IPS DF 6.9 (cell line): Measurements from ENCODE around the gene FOXI3.
"Not testable (repeated sequence)": the region's sequence is repeated elsewhere in the genome, so short reads cannot be mapped to it uniquely, and the experiment has no call there.

Experiments used
- DNase-seq: peaks from one replicate; pipeline ENCODE4 v3.0.0-alpha.2; 2013; ENCODE audit warnings: low read depth, low spot score
- H3K27ac ChIP-seq: one replicate; pipeline ENCODE4 v1.5.1; 2013; ENCODE audit warnings: low read length, control low read depth
- H3K27me3 ChIP-seq: 2 replicates; pipeline ENCODE4 v1.6.1; 2013; ENCODE audit warnings: mild to moderate bottlenecking, low read length; ENCODE audit not compliant: control insufficient read depth, insufficient read depth
- H3K36me3 ChIP-seq: 2 replicates; pipeline ENCODE4 v1.6.1; 2013; ENCODE audit warnings: low read length; ENCODE audit not compliant: control insufficient read depth, insufficient read depth
- H3K4me1 ChIP-seq: 2 replicates; pipeline ENCODE4 v1.6.1; 2013; ENCODE audit warnings: low read length; ENCODE audit not compliant: control insufficient read depth, insufficient read depth
- H3K4me3 ChIP-seq: 2 replicates; pipeline ENCODE4 v1.5.1; 2013; ENCODE audit warnings: mild to moderate bottlenecking, low read length
- H3K9me3 ChIP-seq: 2 replicates; pipeline ENCODE4 v1.6.1; 2013; ENCODE audit warnings: low read length, inconsistent platforms; ENCODE audit not compliant: control insufficient read depth, insufficient read depth
- WGBS: extraction: QIAGEN DNeasy Blood & Tissue Kit; methylation state at CpG from one replicate; pipeline ENCODE4 v1.1.7; 2013; ENCODE audit warnings: mixed read lengths, missing lambda C conversion rate; ENCODE audit not compliant: insufficient read length, insufficient coverage; 5-methylcytosine and 5-hydroxymethylcytosine counted together

The FOXI3 gene

DNA sequence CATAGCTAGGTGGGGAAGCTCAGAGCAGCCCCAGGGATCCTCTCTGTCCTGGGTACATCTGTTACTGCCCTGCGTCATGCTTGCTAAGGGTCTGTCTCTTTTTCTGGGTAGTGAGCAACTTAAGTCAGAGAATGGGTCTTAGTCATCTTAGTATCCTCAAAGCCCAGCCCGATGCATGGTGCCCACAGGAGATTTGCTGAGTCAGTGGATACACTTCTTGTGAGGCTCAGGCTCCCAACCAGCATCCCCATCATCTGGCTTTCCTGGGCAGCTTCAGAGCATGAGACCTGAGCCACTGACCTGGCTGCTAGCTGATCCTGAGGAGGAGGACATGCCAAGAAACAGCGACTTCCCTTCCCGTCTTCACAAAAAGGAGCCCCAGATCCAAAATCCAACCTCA lies 10.0 kb downstream of the FOXI3 start:
- peaks cover 7% of the 10 kb centered on the region; the same call in 1 of the 2 replicates for H3K4me1 ChIP-seq
- WGBS, result no CpG with 5 or more reads among the region's 4 CpGs
- no peaks in the 10 kb centered on the region for H3K27me3 ChIP-seq
- H3K4me3 ChIP-seq, result no peak overlapping the region
- no peak overlapping the region for H3K27ac ChIP-seq
- no peaks in the 10 kb centered on the region for H3K36me3 ChIP-seq
- H3K9me3 ChIP-seq, result no peaks in the 10 kb centered on the region
- DNase-seq, result no peak

DNA sequence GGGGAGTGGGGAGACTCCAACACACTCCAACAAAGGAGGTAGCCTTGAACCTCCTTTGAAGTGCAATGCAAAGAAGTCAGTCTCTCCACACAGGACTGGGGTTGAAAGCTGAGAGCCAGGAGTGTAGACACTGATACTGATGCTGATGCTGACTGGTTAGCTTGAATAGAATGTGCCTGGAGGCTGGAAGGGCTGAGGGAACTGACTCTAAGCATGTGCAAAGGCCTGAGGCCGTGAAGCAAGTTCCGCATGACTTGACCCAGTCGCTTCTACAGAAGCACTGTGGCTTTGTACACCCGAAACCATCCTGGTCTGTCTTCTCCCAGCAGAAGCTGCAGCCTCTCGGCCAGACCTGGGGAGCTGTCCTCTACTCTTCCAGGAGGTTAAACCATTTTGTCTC lies 10.4 kb downstream of the FOXI3 start:
- Histone ChIP-seq H3K9me3 (no peaks in the 10 kb centered on the region), H3K4me1 (peaks cover 7% of the 10 kb centered on the region; the same call in 1 of the 2 replicates), H3K36me3 (no peaks in the 10 kb centered on the region), H3K27ac (no peak overlapping the region), H3K27me3 (no peaks in the 10 kb centered on the region), H3K4me3 (no peak overlapping the region)
- no peak for DNase-seq
- no CpG with 5 or more reads among the region's 5 CpGs for WGBS

DNA sequence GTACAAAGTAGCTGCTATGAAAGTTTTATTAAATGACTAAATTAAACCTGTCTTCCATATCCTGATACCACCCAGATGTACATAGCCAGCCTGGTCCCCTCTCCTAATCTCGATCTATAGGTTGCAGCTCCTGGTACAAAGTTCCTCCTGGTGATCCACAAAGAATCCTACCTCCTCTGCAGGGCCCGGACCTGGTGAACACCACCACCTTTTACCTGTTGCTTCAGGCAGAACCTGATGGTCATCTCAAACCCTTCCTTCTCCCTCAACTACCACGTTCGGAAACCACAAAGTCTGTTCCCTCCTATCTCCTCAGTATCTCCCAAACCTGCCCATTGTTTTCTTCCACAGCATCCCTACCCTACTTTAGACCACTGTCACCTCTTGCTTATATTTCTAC lies 15.5 kb downstream of the FOXI3 start:
- peaks cover 3% of the 10 kb centered on the region; the same call in 1 of the 2 replicates for H3K4me1 ChIP-seq
- DNase-seq, result no peak
- no peak overlapping the region for H3K27ac ChIP-seq
- no peaks in the 10 kb centered on the region for H3K9me3 ChIP-seq
- no peaks in the 10 kb centered on the region for H3K36me3 ChIP-seq
- H3K4me3 ChIP-seq, result no peak overlapping the region
- WGBS, result no CpG with 5 or more reads among the region's 4 CpGs
- H3K27me3 ChIP-seq, result no peaks in the 10 kb centered on the region

DNA sequence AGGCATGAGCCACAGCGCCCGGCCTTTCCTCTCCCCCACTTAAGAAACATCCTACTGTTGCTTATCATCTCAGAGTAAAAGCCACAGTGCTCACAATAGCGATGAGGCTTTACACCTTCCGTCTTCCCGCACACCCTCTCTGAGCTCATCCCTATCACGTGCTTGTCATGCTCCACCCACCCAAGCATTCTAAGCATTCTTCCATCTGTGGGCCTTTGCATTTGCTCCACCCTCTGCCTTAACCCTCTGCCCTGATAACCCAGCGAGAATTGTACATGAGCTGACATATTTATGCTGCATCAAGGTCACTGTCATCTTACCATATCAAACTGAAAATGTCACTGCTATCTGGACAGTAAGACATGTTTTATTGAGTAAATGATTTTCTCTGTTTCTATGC lies 22.6 kb downstream of the FOXI3 start:
- Histone ChIP-seq H3K4me1 (no peaks in the 10 kb centered on the region), H3K4me3 (no peak overlapping the region), H3K27ac (no peak overlapping the region), H3K27me3 (no peaks in the 10 kb centered on the region), H3K9me3 (no peaks in the 10 kb centered on the region), H3K36me3 (no peaks in the 10 kb centered on the region)
- no peak for DNase-seq
- no CpG with 5 or more reads among the region's 7 CpGs for WGBS

DNA sequence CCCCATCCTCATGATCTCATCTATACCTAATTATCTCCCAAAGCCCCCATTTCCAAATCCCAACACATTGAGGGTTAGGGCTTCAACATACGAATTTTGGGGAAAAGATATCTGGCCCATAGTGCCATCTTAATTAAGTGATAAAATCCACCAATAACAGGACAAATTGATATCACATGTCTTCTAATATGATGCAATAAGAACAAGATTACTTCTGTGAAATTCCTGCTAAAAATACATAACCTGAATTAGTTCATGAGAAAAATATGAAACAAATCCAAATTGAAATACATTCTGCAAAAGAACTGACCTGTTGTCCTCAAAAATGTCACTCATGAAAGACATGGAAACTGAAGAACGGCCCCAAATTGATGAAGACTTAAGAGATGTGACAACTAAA lies 28.8 kb downstream of the FOXI3 start:
- DNase-seq, result no peak
- Histone ChIP-seq H3K27me3 (no peaks in the 10 kb centered on the region), H3K4me1 (no peaks in the 10 kb centered on the region), H3K9me3 (no peaks in the 10 kb centered on the region), H3K27ac (no peak overlapping the region), H3K4me3 (no peak overlapping the region), H3K36me3 (no peaks in the 10 kb centered on the region)
- WGBS, result no CpG with 5 or more reads among the region's 2 CpGs

DNA sequence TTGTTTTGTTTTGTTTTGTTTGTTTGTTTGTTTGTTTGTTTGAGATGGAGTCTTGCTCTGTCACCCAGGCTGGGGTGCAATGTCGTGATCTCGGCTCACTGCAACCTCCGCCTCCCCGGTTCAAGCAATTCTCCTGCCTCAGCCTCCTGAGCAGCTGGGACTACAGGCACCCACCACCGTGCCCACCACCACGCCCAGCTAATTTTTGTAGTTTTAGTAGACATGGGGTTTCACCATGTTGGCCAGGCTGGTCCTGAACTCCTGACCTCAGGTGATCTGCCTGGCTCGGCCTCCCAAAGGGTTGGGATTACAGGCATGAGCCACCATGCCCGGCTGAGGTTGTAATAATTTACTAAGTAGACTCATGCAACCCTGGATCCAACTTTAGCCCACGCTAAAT lies 33.4 kb downstream of the FOXI3 start:
- not testable (repeated sequence) for H3K36me3 ChIP-seq, H3K9me3 ChIP-seq, DNase-seq, H3K4me1 ChIP-seq, H3K27me3 ChIP-seq, H3K4me3 ChIP-seq, H3K27ac ChIP-seq
- no CpG with 5 or more reads among the region's 9 CpGs for WGBS

DNA sequence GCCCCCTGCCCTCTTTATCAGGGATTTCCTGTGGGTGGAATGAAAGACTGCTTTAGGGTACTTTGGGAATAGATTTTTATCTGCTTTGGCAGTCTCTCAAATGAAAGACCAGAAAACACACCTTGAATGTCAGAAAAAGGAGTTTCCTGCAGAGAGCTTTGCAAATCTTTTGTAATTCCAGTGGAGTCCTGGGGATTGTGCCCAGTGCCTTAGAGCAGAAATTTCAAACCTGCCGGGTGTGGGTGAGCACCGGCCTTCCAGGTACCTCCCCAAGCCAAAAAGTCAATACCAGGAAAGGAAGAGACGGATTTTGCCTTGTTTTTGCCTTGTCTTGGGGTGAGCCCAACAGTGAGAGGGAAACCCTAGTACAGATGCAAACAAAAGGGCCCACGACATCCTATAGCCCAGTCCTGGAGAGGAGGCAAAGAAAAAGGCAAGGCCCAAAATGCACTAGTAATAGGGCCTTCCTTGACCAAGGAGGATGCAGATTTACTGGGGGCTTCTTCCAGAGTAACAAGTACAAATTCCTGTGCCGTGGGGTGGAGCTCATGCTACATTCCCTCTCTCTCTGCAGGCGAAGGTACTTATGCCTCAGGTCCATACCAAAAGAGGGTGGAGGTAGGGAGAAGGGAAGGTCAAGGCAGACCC lies 36.4 kb downstream of the FOXI3 start:
- H3K27ac ChIP-seq, result peak overlapping the region; percentile 30
- H3K36me3 ChIP-seq, result no peaks in the 10 kb centered on the region
- peak; percentile 54 for DNase-seq
- no peaks in the 10 kb centered on the region for H3K9me3 ChIP-seq
- H3K27me3 ChIP-seq, result no peaks in the 10 kb centered on the region
- H3K4me3 ChIP-seq, result no peak overlapping the region
- no CpG with 5 or more reads among the region's 6 CpGs for WGBS
- no peaks in the 10 kb centered on the region for H3K4me1 ChIP-seq

DNA sequence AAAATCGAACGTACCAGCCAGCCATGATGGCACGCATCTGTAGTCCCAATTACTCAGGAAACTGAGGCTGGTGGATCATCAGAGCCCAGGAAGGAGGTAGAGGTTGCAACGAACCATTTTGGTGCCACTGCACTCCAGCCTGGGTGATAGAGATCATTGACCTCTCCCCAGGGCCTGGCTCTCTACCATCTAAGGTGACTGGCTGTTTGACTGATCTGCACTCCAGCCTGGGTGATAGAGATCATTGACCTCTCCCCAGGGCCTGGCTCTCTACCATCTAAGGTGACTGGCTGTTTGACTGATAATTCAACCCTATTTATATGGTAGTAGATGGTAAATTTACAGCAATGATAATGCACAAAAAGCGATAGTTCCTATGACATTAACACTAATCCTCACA lies 43.6 kb downstream of the FOXI3 start:
- not testable (repeated sequence) for H3K27ac ChIP-seq, H3K4me1 ChIP-seq, H3K4me3 ChIP-seq, DNase-seq, H3K9me3 ChIP-seq, H3K27me3 ChIP-seq, H3K36me3 ChIP-seq
- no CpG with 5 or more reads among the region's 5 CpGs for WGBS

DNA sequence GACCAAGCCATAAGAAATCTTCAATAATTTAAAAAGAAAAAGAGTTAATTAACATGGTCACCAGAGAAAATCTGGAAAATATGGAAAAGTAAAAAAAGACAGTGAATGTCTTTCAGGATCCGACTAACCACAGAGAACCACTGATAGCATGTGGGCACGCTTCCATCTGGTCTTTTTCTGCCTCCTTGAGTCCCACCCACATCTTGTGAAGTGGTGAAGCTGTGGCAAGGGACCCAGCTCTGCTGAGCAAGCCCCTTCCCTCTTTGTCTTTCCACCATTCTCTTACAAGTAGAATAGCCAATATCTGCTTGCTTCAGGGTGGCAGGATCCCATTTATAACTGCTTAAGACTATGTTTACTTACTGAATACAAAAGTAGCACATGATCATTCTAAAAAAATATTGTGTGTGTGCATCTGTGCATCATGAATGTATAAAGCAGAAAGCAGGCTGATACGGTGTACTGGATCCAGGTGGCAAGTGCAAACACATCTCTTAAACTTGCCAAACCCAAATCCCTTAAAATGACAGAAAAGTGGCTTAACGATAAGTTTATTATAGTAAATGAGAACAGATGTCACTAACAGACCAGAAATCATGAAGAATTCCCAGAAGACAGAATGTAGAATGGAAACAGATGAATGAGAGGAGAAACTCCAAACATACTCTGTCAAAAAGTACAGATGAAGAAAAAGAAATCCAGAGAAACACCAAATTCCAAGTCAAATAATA lies 52.3 kb downstream of the FOXI3 start:
- no peak for DNase-seq
- Histone ChIP-seq H3K36me3 (no peaks in the 10 kb centered on the region), H3K4me3 (no peak overlapping the region), H3K27ac (no peak overlapping the region), H3K27me3 (no peaks in the 10 kb centered on the region), H3K4me1 (peaks cover 3% of the 10 kb centered on the region; the same call in 1 of the 2 replicates), H3K9me3 (no peaks in the 10 kb centered on the region)
- WGBS, result no CpG with 5 or more reads among the region's 4 CpGs

DNA sequence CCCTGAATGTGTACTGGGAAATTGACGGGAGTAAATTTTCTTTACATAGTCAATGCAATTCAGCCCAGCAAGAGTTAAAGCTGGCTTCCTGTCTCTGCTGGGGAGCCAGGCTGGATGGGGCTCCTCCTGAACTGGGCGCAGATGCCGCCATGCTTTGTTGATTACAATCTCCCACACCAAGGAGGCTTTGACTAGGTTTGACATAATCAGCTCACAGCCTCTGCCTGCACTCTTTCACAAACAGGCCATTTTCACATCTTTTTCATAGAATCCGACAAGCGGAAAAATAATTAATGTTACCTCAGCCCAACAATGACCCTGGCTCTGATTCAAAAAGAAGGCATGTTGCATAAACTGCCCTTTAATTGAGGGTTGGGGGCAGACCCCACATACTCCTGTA lies 54.3 kb downstream of the FOXI3 start:
- Histone ChIP-seq H3K27me3 (no peaks in the 10 kb centered on the region), H3K27ac (no peak overlapping the region), H3K9me3 (no peaks in the 10 kb centered on the region), H3K36me3 (no peaks in the 10 kb centered on the region), H3K4me3 (no peak overlapping the region), H3K4me1 (peaks cover 3% of the 10 kb centered on the region; the same call in 1 of the 2 replicates)
- no CpG with 5 or more reads among the region's 5 CpGs for WGBS
- DNase-seq, result no peak
